Endothelial cell of coronary artery (primary cell): ENCODE results near the gene WDFY3. TPM values are rescaled to one million over a fixed set of nuclear protein-coding genes. Genes with fewer than 3 reads are reported as not detected.

Experiments
- total RNA-seq: library from RNA; depleted of rRNA; stranded (reverse); fragments of >200 nt; gene quantifications from 2 replicates; pipeline ENCODE4 v1.2.3, GENCODE V29; 2014

WDFY3 gene
- 72.4 and 89.6 TPM in 2 replicates for total RNA-seq

GRCh38 chr4:84966382-84967242 is at the start of gene WDFY3:
Gene WDFY3 (minus strand): TSS chr4:84966690. CDS start chr4:84860591, 106,099 bp downstream.

